SU-DHL-6 (cell line): ENCODE measurements around the gene GOSR2.

ENCODE experiments used
- H2AFZ ChIP-seq: fragments of 200-600 bp; sonication (generic); 2 replicates; pipeline ENCODE4 v1.6.1; 2014; ENCODE audit warnings: low read depth, mild to moderate bottlenecking, moderate library complexity, mixed read lengths, antibody characterized with exemption, low read length; ENCODE audit not compliant: severe bottlenecking
- H3F3A ChIP-seq: fragments of 200-600 bp; shearing (Covaris generic); 2 replicates; pipeline ENCODE4 v1.6.0; 2016; ENCODE audit warnings: antibody characterized with exemption, mild to moderate bottlenecking; ENCODE audit not compliant: insufficient read depth
- H3K27ac ChIP-seq: fragments of 200-600 bp; sonication (generic); 2 replicates; pipeline ENCODE4 v1.5.1; 2016; ENCODE audit warnings: low read depth, mild to moderate bottlenecking, low read length, moderate library complexity, mixed read lengths
- H3K27me3 ChIP-seq: fragments of 200-600 bp; sonication (generic), shearing (Covaris generic); 2 replicates; pipeline ENCODE4 v1.6.0; 2014; ENCODE audit warnings: mild to moderate bottlenecking, low read length
- H3K36me3 ChIP-seq: fragments of 200-600 bp; sonication (generic); 2 replicates; pipeline ENCODE4 v1.6.1; 2014; ENCODE audit warnings: mild to moderate bottlenecking, low read length, mixed read lengths
- H3K4me2 ChIP-seq: fragments of 300-600, 200-600 bp; shearing (Covaris generic), sonication (generic); 2 replicates; pipeline ENCODE4 v1.6.0; 2014; ENCODE audit warnings: low read length, low read depth, mild to moderate bottlenecking; ENCODE audit not compliant: poor library complexity, severe bottlenecking
- H3K4me3 ChIP-seq: fragments of 200-600 bp; sonication (generic); 2 replicates; pipeline ENCODE4 v1.5.1; 2014; ENCODE audit warnings: antibody characterized with exemption, low read length, mild to moderate bottlenecking, mixed read lengths; ENCODE audit not compliant: insufficient read depth, poor library complexity, severe bottlenecking
- H3K79me2 ChIP-seq: fragments of 200-600 bp; sonication (generic); 2 replicates; pipeline ENCODE4 v1.6.1; 2014; ENCODE audit warnings: mild to moderate bottlenecking, low read length, moderate library complexity; ENCODE audit not compliant: insufficient read depth
- H3K9ac ChIP-seq: fragments of 200-600 bp; sonication (generic); 2 replicates; pipeline ENCODE4 v1.7.0; 2014; ENCODE audit warnings: mild to moderate bottlenecking, low read length
- H3K9me2 ChIP-seq: fragments of 200-600 bp; sonication (generic); replicated peaks from 2 replicates; pipeline ENCODE4 v1.6.1; 2014; ENCODE audit warnings: low read length; ENCODE audit not compliant: insufficient read depth
- H3K9me3 ChIP-seq: fragments of 200-600 bp; sonication (generic); 2 replicates; pipeline ENCODE4 v1.6.1; 2014; ENCODE audit warnings: low read length, mixed read lengths; ENCODE audit not compliant: insufficient read depth
- H4K20me1 ChIP-seq: fragments of 200-600 bp; sonication (generic); 2 replicates; pipeline ENCODE4 v1.6.1; 2014; ENCODE audit warnings: low read depth, mild to moderate bottlenecking, antibody characterized with exemption, low read length, moderate library complexity, mixed read lengths
- CTCF ChIP-seq: fragments of 200-600 bp; sonication (generic); IDR thresholded peaks from one replicate; pipeline ENCODE4 v1.5.1; 2017; ENCODE audit warnings: antibody characterized with exemption, mild to moderate bottlenecking, low read length, moderate library complexity; ENCODE audit not compliant: insufficient read depth, poor library complexity, severe bottlenecking
- EZH2phosphoT487 ChIP-seq: fragments of 200-600 bp; sonication (generic), shearing (Covaris generic); conservative IDR thresholded peaks from 2 replicates; pipeline ENCODE4 v1.6.1; 2018; ENCODE audit warnings: mild to moderate bottlenecking, antibody characterized with exemption, low read length, moderate library complexity, mixed read lengths

GOSR2 gene

GRCh38 chr17:46915596-46915995 is 7.4 kb upstream of the GOSR2 start:
- no peaks in the 10 kb centered on the region for H3K9me2 ChIP-seq
- H3K27ac ChIP-seq = no peak overlapping the region
- no peaks in the 10 kb centered on the region for H4K20me1 ChIP-seq
- TF ChIP-seq EZH2phosphoT487 = no peak
- H3K4me3 ChIP-seq = no peak overlapping the region
- H3F3A ChIP-seq = no peaks in the 10 kb centered on the region
- no peak overlapping the region for H3K9ac ChIP-seq
- no peaks in the 10 kb centered on the region for H3K36me3 ChIP-seq
- H3K79me2 ChIP-seq = no peaks in the 10 kb centered on the region
- no peak overlapping the region for H2AFZ ChIP-seq
- H3K4me2 ChIP-seq = no peak overlapping the region
- no peaks in the 10 kb centered on the region for H3K27me3 ChIP-seq
- H3K9me3 ChIP-seq = no peaks in the 10 kb centered on the region

- Histone ChIP-seq H2AFZ (no peak overlapping the region), H3K27me3 (no peaks in the 10 kb centered on the region), H3K9me3 (no peaks in the 10 kb centered on the region), H3K27ac (no peak overlapping the region), H3K36me3 (no peaks in the 10 kb centered on the region), H3K79me2 (no peaks in the 10 kb centered on the region), H3K4me3 (no peak overlapping the region), H3K9ac (no peak overlapping the region), H4K20me1 (no peaks in the 10 kb centered on the region), H3K9me2 (no peaks in the 10 kb centered on the region), H3F3A (no peaks in the 10 kb centered on the region), H3K4me2 (no peak overlapping the region)
- TF ChIP-seq EZH2phosphoT487 (no peak), CTCF (no peak)
These were observed 6.7 kb upstream of the GOSR2 start for GRCh38 chr17:46916211-46916610.

- no peaks in the 10 kb centered on the region for H3K9me3 ChIP-seq
- no peak overlapping the region for H3K4me2 ChIP-seq
- no peak overlapping the region for H3K9ac ChIP-seq
- no peak overlapping the region for H2AFZ ChIP-seq
- no peak for TF ChIP-seq EZH2phosphoT487
- TF ChIP-seq CTCF = no peak
- no peaks in the 10 kb centered on the region for H3K79me2 ChIP-seq
- H3K27ac ChIP-seq = no peak overlapping the region
- no peaks in the 10 kb centered on the region for H3K36me3 ChIP-seq
- no peak overlapping the region for H3K4me3 ChIP-seq
- no peaks in the 10 kb centered on the region for H3F3A ChIP-seq
- no peaks in the 10 kb centered on the region for H3K27me3 ChIP-seq
- H4K20me1 ChIP-seq = no peaks in the 10 kb centered on the region
- H3K9me2 ChIP-seq = no peaks in the 10 kb centered on the region
These were observed 6.3 kb upstream of the GOSR2 start for GRCh38 chr17:46916623-46917022.

GRCh38 chr17:46917041-46917440 is 5.9 kb upstream of the GOSR2 start:
- Histone ChIP-seq H4K20me1 (no peaks in the 10 kb centered on the region), H3K27me3 (no peaks in the 10 kb centered on the region), H3K27ac (no peak overlapping the region), H3K9me3 (no peaks in the 10 kb centered on the region), H3K79me2 (no peaks in the 10 kb centered on the region), H2AFZ (no peak overlapping the region), H3K9me2 (no peaks in the 10 kb centered on the region), H3F3A (no peaks in the 10 kb centered on the region), H3K36me3 (no peaks in the 10 kb centered on the region), H3K4me3 (no peak overlapping the region), H3K4me2 (no peak overlapping the region), H3K9ac (no peak overlapping the region)
- TF ChIP-seq CTCF (no peak), EZH2phosphoT487 (no peak)
